NCI-H1694 (cell line): ENCODE data around the gene TPX2.
"Not testable (repeated sequence)": the region's sequence is repeated elsewhere in the genome, so short reads cannot be mapped to it uniquely, and the experiment has no call there.

Experiments used
- DNase-seq: peaks from one replicate; lab custom pipeline; 2025; lab: John Stamatoyannopoulos, UW

Gene TPX2

DNA sequence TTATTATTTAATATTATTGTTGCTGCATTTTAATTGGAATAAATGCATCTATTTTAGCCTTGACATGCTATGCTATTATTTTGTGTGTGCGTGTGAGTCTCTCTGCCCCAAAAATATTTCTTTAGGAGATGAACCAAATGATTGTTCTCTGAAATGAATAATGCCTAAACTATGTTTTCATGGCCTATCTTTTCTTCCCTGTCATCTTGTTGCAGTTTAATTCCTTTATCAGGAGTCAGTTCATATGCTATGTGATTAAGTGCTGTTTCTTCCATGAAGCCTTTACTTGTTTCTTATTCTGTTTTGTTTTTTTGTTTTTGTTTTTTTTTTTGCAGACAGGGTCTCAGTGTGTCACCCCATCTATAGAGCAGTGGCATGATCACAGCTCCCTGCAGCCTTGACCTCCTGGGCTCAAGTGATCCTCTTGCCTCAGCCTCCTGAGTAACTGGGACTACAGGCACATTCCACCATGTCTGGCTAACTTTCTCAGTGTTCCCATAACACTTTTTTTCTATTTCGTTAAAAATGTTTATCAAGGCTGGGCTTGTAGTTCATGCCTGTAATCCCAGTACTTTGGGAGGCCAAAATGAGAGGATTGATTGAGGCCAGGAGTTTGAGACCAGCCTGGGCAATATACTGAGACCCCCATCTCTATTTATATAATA, 25.7 kb downstream of the TPX2 start:
- DNase-seq = no peak

DNA sequence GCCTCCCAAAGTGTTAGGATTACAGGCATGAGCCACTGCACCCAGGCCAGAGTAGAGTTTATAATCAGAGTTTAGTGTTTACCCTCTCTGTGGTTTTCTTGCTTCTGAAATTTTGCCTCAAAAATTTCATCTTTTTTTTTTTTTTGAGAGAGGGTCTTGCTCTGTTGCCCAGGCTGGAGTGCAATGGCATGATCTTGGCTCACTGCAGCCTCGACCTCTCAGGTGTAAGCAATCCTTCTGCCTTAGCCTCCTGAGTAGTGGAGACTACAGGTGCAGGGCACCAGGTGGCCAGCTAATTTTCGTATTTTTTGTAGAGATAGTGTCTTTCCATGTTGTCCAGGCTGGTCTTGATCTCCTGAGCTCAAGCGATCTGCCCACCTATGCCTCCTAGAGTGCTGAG, 28.7 kb downstream of the TPX2 start:
- DNase-seq = no peak

DNA sequence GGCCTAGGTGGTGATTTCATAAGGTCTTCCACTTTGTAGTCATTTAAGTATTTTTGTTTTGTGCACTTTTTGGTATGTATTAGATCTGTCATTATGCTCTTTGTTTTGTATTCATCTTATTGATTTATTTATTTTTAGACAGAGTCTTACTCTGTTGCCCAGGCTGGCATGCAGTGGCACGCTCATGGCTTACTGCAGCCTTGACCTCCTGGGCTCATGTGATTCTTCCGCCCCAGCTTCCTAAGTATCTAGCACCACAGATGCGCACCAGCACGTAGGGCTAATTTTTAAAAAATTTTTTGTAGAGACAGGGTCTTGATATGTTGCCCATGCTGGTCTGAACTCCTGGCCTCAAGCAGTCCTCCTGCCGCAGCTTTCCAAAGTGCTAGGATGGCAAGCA, 30.6 kb downstream of the TPX2 start:
- no peak for DNase-seq

DNA sequence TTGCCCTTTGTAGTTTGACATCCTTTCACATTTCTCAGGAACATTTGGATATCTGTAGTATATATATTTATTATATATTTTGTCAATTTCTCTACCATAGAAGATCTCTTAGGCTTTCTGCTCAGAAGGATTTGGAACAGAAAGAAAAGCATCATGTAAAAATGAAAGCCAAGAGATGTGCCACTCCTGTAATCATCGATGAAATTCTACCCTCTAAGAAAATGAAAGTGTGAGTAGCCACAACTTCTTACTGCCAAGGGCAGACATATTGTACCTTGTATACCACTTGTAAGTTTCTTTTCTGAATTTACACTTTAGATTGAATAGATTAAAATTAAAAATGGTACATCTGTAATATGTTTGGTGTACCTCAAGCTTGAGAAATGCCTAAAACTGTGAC, 31.2 kb downstream of the TPX2 start:
- no peak for DNase-seq

DNA sequence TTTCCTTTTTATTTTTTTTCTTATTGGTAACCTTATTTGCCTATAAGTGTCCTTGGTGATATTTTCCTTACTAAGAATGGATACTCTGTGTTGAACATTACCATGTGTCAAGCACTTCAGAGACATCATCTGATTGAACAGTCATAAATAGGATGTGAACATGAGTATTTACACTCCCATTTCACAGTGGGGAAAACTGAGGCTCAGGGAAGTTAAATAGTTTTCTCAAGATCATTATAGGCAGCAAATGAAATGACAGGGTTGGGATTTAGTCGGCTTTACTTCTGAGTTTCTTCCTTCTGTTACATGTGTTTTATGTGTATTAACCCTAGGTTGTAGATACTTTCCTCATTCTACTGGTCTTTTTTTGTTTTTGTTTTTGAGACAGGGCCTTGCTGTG, 35.3 kb downstream of the TPX2 start:
- DNase-seq = no peak

DNA sequence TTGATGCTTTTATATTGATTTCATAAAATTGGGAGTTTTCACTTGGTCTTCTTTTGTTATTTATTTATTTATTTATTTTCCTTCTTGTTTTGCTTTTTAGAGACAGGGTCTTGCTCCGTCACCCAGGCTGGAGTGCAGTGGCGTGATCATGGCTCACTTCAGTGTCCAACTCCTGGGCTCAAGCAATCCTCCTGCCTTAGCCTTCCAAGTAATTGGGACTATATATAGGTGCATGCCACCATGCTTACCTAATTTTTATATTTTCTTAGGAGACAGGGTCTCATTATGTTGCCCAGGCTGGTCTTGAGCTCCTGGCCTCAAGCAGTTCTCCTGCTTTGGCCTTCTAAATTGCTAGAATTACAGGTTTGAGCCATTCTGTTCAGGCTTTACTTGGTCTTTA, 41.7 kb downstream of the TPX2 start:
- no peak for DNase-seq

DNA sequence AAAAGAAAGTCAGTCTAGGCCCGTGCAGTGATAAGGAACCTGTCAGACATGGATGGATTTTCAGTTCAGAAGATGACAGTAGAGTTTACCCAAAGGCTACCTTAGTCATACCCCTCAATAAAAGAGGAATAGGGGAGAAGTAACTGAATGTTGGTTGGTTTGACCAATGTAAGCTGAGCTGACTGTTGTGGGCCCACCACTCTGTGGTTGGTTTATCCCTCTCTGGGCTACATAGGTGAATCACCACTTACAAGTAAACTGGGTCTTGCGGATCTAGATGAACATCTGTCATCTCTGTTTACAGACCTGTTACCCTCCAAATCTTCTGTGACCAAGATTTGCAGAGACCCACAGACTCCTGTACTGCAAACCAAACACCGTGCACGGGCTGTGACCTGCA, 42.9 kb downstream of the TPX2 start:
- no peak for DNase-seq

DNA sequence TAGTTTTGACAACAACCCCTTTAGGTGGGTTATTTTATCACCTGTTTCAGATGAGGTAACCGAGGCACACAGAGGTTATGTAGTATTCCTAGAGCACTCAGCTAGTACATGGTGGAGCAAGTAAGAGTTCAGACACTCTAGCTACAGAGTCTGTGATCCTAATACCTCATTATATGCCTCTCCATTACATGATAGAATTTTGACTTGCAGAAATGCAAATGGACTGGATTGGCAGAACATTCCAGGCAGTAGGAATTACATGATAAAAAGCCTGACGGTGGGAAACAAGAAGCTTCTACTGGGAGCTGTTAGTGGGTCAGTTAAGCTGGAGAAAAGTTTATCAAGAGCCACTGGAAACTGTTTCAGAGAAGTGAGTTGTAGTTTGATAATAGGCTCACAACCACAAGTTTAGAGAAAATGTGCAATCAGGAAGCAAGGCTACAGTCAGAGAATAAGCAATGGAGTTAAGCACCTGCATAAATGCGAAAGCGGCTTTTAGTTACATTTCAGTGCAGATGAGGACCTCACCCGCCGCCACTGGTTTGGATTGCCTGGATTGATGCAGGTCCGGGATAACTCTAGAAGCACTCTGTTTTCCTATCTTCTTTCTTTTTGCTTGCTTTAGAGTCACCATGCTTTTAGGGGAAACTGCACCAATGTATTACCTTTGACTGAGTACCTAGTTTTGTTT, 45.4 kb downstream of the TPX2 start:
- no peak for DNase-seq

DNA sequence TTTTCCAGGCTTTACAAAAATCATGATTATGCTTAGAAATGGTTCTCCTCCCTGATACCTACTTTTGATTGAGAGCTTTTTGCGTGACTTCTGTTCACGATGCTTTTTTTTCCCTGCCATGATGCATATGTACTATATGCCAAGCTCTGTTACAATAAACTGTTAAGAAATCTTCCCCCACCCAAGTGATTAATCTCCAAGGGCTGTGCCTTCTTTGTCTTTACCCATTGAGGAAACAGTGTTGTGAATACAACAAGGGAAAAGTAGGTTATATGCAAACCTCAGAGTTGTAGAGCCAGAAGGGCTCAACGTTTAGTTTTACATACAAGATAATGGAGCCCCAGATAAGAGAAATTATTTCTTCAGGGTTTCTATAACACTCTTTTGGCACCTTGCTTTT, 46.0 kb downstream of the TPX2 start:
- no peak for DNase-seq

DNA sequence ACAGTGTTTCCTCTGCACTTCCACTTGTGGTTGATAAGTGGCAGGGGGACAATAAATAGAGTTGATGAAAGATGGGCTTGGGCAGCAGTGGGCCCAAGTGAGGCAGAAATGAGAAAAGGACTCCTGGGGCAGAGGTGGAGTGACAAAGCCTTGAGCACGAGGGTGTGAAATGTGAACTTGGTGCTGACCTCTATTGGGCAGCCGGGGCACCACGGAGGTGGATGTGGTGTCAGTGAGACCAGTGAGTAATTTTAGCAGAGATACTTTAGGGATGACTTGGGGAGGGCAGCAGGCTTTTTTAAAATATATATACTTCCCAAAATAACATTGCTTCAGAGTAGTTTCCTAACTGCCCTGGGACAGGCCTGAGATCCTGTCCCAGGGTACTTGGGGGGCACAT, 49.5 kb downstream of the TPX2 start:
- no peak for DNase-seq

DNA sequence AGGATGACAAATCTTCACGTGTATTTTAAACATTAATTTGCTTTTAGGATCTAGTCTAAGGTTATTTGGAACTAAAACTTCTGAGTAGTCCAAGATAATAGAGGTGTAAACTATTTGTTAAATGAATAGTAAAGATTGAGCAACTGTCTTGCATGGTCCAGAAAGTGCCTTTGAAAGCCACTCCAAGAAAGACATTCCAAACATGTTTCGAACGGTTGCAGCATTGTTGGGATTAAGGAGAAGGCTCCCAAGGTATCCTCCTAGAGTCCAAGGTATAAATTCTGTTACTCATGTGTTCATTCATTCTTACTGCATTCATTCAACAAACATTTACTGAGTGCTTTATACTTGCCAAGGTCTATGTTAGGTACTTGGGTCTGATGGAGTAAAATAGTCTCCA, 51.3 kb downstream of the TPX2 start:
- DNase-seq = no peak

DNA sequence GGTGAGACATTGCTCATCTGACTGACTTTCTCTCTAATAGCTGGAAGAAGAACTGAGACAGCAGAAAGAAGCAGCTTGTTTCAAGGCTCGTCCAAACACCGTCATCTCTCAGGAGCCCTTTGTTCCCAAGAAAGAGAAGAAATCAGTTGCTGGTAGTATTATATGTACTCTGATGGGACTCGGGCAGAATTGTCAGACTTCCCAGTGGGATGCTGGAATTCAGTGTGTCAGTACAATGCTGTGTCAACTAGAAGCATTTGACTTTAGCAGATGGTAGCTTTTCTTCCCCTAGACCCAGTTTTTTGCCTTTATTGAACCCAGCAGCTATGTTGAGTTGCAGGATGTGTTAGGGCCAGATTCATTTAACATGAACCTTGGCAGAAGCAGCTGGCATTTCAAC, 58.3 kb downstream of the TPX2 start:
- no peak for DNase-seq

DNA sequence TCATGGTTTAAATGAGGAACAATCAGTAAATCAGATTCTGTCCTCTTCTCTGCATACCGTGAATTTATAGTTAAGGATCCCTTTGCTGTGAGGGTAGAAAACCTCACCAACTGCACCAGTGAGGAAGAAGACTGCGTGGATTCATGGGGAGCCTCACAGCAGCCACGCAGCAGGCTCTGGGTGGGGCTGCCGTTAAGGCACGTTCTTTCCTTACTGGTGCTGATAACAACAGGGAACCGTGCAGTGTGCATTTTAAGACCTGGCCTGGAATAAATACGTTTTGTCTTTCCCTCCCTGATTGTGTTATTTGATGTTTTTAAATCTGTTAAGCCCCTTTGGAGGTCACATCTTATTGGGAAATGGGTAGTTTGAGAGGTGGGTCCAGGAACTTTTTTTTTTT, 62.4 kb downstream of the TPX2 start:
- no peak for DNase-seq

DNA sequence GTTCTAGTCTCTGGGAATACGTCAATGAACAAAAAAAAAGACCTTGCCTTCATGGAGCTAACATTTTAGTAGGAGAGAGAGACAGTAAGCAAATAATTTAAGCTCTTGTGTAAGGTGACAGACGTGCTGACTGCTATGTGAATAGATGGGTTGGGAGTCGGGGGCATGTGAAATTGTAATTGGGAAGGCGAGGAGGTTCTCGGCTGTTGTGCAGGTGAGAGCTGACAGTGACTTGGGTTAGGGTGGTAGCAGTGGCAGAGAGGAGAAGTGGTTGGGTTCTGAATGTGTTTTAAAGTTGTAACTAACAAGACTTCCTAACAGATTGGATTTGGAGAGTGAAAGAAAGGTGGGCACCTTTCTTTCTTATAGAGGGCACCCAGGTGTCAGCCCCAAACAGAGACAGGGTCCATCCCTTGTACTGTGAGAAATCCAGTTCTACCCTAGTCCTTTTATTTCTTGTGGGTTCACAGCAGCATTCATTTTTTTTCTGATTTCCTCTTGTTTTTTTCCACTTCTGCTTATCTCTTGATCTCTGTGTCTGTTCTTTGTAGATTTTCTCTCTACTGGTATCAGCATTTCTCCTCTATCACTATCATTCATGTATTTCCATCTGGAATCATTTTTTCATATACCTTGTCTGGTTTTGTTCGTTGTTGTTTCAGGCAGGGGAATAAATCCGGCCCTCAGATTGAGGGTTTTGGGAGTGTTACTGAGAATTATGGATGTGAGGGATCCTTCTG, 64.6 kb downstream of the TPX2 start:
- DNase-seq = no peak

DNA sequence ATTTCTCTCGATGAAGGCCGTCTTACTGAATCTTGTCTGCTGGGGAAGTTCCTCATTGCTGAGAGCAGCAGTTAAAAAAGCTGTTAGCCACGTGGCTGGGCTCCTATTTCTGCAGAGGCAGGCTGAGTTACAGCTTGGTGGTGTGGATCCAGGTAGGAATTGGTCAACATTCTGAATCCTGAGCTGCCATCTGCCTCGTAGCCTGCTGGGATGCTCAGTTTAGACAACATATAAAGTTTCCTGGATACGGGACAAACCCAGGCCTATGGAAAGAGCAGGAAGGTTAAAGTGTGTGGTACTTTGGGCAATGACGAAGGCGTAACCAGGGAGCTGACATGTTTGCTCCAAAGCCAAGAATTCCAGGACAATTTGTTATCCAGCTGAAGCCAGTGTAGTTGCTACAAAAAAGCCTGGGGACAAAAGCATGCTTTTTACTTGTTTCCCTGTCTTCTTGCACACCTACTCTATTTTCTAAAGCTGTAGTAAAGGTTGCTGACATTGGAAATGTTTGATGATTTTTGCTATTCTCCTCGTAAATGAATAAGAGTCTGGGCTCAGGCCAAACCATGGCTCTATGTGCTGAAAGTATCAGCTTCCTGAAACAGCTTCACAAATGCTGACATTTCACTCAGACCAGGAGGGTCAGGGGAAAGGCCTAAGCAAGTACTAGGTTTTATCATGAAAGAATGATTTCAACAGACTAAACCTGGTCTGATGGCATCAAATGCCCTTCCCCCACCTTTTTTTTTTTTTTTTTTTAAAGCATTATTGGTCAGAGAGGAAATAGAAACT, 67.7 kb downstream of the TPX2 start:
- no peak for DNase-seq

DNA sequence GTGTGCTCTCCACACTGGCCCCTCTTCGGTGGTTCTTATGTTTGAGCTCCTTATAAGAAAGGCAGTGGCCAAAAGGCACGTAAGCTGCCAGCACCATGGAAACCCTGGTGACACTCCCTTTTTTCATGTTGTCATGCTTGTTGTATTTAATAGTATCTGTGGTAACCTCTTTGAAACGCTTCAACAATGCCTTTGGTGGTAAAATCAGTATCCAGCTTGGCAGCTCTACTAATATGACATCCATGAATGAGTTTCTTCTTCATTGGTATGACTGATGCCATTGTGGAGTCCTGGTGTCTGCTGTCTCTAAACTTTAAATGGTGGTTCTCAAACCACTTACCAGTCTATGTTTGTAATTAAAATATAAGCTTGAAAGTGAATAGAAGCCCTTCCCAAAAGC, 69.4 kb downstream of the TPX2 start:
- no peak for DNase-seq

DNA sequence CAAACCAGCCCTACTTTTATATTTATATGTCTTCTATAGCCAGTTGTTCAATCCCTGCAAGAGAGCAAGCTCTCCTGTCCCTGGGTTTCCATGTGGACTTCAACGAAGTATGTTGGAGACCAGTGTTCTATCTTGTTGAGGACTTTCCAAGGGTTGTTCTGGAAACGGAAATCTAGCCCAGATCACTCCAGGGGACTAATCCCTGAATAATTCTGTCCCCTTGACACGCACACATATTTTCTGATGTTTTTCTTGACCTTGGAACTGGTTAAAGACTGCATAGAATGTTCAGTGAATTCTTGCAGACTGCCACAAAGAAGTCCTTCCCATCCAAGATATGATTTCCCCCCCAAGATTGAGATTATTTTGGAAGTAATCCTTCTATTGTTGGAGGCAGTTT, 70.6 kb downstream of the TPX2 start:
- DNase-seq = no peak

DNA sequence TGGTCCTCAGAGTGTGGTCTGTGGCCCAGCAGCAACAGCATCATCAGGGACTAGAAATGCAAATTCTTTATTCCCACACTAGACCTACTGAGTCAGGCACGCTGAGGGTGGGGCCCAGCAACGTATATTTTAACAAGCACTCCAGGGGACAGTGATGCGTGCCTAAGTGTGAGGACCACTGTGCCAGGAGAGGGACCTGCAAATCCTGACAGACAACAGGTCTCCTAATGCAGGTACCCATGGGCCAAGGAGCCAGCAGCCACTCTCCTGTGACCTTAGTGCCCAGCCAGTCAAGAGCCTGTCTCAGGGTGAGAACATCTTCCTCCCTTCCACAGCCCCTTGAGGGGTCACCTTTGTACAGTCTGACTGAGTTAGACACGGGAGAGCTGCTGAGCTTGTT, 72.1 kb downstream of the TPX2 start:
- DNase-seq = no peak

DNA sequence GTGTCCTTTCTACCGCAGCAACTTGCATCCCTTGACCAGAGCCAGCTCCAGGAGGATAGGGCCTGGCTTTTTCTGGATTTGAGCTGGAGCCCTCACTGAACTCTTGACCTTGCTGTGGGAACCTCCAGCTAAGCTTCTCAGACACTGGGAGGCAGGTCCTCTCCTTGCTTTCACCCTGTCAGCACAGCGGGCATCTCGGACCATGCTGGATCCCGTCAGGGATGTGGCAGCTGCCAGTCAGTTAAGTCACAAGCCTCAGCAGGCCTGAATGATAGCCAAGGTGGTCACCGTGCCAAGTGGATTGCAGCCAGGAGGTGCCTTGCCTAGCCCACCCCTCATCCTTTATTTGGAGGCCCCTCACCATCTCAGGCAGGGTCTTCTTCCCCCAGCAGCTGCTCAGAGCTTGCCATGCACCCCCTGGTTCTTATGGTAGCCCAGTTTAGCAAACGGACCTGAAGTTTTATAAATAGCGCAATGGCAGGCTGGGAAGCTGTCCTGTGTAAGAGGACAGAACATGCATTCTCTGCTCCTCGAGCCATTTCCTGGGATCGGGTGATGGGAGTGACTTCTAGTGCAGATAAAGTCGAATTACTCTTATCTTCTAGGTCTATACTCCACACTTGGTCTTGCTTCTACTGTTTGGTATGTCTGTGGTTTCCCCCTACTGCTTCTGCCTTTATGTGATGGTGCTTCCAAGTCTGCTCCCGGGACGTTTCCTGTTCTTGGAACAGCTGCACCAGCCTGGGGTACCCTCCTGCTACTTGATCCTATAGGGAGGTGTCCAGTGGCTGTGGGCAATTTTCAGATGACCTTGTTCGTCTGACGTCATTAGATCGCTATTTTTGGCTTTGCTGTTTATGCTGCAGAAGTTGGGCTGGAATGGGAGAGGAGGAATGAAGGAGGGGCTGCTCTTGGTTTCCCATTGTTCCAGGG, 73.0 kb downstream of the TPX2 start:
- DNase-seq = peak; percentile 5

DNA sequence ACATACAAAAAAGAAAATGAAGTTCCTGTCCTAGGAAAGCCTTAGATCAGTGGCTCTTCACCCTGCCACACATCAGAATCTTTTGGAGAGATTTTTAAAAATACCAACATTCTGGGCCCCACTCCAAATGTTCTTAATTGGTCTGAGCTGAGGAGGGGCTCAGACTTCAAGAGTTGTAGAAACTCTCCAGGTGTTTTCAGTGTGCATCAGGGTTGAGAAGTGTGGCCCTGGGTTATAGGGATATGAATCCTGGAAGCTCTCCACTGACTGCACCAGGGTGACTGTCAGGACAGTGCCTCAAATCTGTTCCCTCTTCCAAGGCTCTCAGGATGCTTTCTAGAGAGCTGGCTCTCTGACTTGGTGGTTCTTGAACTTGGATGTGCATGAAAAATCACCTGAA, 74.5 kb downstream of the TPX2 start:
- DNase-seq = no peak

DNA sequence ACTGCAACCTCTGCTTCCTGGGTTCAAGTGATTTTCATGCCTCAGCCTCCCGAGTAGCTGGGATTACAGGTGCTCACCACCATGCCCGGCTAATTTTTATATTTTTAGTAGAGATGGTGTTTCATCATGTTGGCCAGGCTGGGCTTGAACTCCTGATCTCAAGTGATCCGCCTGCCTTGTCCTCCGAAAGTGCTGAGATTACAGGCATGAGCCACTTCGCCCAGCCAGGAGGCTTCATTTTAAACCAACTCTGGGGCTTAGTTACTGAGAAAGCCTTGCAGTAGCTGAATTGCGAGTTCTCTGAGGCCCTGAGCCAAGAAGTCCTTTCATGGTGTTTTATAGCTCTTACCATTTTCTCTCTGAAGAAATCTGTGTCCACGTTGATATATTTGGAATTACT, 75.1 kb downstream of the TPX2 start:
- not testable (repeated sequence) for DNase-seq
